Gastrocnemius medialis (tissue), 4 donors: ENCODE results near the gene GSTM4. TPM values are rescaled to one million over a fixed set of nuclear protein-coding genes. Genes with fewer than 3 reads are reported as not detected.

Source experiments
- ATAC-seq, 2 donors: fragments of 150-250 bp; one replicate each; pipeline ENCODE4 v1.9.1; 2016
- DNase-seq, 2 donors: peaks; one replicate each; pipeline ENCODE4 v3.0.0-alpha.2; 2019
- H3K27ac ChIP-seq, 4 donors: fragments of 200-600 bp; sonication (generic); 1 replicate in 1 of 4; 2 replicates in 3 of 4; pipeline ENCODE4 v1.5.1; 2016 to 2018; ENCODE audit warnings: mild to moderate bottlenecking in 2 of 4, moderate library complexity in 1 of 4
- H3K27me3 ChIP-seq, 3 donors: fragments of 200-600 bp; sonication (generic) in 2 of 3; 1 replicate in 1 of 3; 2 replicates in 2 of 3; pipeline versions ENCODE4 v1.5.1 to v1.6.0; 2016 to 2019; ENCODE audit warnings: mild to moderate bottlenecking in 1 of 3, moderate library complexity in 1 of 3
- H3K36me3 ChIP-seq, 2 donors: fragments of 200-600 bp; sonication (generic) in 1 of 2; one replicate each; pipeline ENCODE4 v1.5.1; 2017 to 2018
- H3K4me1 ChIP-seq, 2 donors: fragments of 200-600 bp; sonication (generic) in 1 of 2; one replicate each; pipeline ENCODE4 v1.5.1; 2016 to 2017; ENCODE audit warnings: mild to moderate bottlenecking in 2 of 2
- H3K4me3 ChIP-seq, 4 donors: fragments of 200-600 bp; sonication (generic) in 3 of 4; 1 replicate in 1 of 4; 2 replicates in 3 of 4; pipeline ENCODE4 v1.5.1; 2016 to 2019; ENCODE audit warnings: mild to moderate bottlenecking in 2 of 4
- H3K9me3 ChIP-seq, 3 donors: fragments of 200-600 bp; sonication (generic) in 2 of 3; 1 replicate in 1 of 3; 2 replicates in 2 of 3; pipeline ENCODE4 v1.5.1; 2016 to 2019
- POLR2A ChIP-seq, 2 donors: fragments of 450-650 bp; IDR thresholded peaks; one replicate each; pipeline ENCODE4 v1.6.1; 2017; ENCODE audit warnings: antibody characterized with exemption in 2 of 2, mild to moderate bottlenecking in 2 of 2, moderate library complexity in 2 of 2
- in situ Hi-C, 4 donors: fragments of 200-750 bp; cut with MboI; loops; one replicate each; pipeline versions ENCODE4 v1.15.0 to v1.8.0; 2017; ENCODE audit warnings: low sequenced_read_pairs in 4 of 4
- intact Hi-C: fragments of 100-400 bp; cut with DNase I; formaldehyde crosslinking; loops from one replicate; pipeline ENCODE4 v1.15.1; 2023; ENCODE audit warnings: low total_unique reads
- total RNA-seq, 4 donors: library from RNA; depleted of rRNA; stranded (reverse); fragments of >200 nt; gene quantifications; one replicate each; pipeline versions ENCODE4 v1.1.0 to v1.2.3, GENCODE V29; 2016
- TF ChIP-seq, protein P1 (sequence below), 5 experiments: fragments of 450-650 bp in 3 of 5; fragments of 200-600 bp in 2 of 5; sonication (generic) in 2 of 5; IDR thresholded peaks in 4 of 5; conservative IDR thresholded peaks in 1 of 5; 1 replicate in 4 of 5; 2 replicates in 1 of 5; pipeline ENCODE4 v1.5.1; 2016 to 2019; ENCODE audit warnings: antibody characterized with exemption in 5 of 5, mild to moderate bottlenecking in 3 of 5, moderate library complexity in 3 of 5

The GSTM4 gene
- total RNA-seq, 4 donors from 2014 or later, result 18.1 to 28.9 (median 25.0) TPM

DNA sequence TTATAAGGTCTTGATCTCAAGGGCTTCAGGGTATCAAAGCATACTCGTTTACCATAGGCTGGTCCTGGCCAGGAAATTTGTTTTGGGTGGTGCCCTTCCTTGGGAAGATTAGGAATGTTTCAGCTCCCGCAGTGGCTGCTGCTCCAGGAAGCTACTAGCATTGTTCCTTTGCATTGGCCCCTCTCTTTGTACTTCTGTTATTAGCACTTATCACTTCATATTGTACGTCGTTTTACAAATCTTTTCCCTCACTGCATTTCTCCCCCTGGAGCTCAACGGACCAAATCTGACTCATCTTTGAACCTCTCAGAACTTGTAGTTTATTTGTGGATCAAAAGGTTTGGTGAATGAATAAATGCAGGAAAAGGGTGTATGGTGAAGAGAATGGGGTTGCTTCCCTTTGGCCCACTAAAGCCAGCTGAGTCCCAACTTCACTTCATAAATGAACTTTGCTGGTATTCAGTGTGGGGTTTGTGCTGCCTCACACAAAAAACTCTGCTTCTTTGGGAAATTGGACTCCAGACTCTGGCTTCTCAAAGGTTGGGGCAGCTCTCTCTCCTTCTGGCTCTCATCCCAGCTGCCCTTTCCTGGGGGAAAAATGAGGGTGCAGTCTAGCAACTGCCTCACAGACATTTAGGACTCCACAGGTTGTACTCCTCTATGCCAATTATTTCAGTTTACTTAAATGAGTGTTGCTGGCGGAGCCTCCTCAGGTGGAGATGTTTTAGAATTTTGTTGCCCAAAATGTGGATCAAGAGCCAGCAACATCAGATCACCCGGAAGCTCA is 42.3 kb upstream of the GSTM4 start:
- H3K4me1 ChIP-seq, result peaks cover 0 to under 1% of the 10 kb centered on the region in 2 donors
- no peak overlapping the region for H3K27ac ChIP-seq

DNA sequence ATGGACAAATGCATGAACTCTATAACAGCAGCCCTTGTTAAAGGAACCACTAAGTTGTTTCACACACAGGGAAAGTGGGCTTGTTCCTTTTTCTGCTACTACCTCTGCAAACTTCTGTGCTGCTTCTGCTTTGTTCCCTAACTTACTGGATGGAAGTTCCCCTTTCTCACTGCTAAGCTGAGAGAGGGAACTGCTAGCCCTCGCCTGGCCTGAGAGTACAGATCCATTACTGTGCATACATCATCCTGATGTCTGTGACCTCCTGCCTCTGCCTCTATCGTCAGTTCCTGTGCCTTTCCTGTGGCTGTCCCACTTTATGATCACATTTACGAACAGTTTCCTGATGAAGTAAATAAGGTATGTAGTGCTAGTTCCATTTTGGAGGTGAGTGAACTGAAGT is 40.0 kb upstream of the GSTM4 start:
- Histone ChIP-seq H3K36me3 (no peaks in the 10 kb centered on the region), H3K4me3 (no peak overlapping the region), H3K9me3 (no peaks in the 10 kb centered on the region), H3K27me3 (peaks cover 0 to 4% (median 3%) of the 10 kb centered on the region in 3 donors), H3K27ac (no peak overlapping the region), H3K4me1 (peaks cover 4 to 17% of the 10 kb centered on the region in 2 donors)
- TF ChIP-seq POLR2A (IDR thresholded peaks at IDR 0.05), result no peak
- DNase-seq (no peak), ATAC-seq (no peak)
- intact Hi-C loops (loop anchor here (5.0 kb wide), 1 partner anchor 124 kb away; the partner anchor contains the start of gene CYB561D1), in situ Hi-C loops (no loop called here)

More for the DNA sequence above, 42.3 kb upstream of the GSTM4 start:
- no peak for TF ChIP-seq POLR2A (IDR thresholded peaks at IDR 0.05)
- TF ChIP-seq, protein P1, sequence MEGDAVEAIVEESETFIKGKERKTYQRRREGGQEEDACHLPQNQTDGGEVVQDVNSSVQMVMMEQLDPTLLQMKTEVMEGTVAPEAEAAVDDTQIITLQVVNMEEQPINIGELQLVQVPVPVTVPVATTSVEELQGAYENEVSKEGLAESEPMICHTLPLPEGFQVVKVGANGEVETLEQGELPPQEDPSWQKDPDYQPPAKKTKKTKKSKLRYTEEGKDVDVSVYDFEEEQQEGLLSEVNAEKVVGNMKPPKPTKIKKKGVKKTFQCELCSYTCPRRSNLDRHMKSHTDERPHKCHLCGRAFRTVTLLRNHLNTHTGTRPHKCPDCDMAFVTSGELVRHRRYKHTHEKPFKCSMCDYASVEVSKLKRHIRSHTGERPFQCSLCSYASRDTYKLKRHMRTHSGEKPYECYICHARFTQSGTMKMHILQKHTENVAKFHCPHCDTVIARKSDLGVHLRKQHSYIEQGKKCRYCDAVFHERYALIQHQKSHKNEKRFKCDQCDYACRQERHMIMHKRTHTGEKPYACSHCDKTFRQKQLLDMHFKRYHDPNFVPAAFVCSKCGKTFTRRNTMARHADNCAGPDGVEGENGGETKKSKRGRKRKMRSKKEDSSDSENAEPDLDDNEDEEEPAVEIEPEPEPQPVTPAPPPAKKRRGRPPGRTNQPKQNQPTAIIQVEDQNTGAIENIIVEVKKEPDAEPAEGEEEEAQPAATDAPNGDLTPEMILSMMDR (IDR thresholded peaks at IDR 0.05 in 4 of 5, conservative IDR thresholded peaks at IDR 0.05 in 1 of 5), result no peak
- ATAC-seq, result no peak
- in situ Hi-C loops (no loop called here), intact Hi-C loops (no loop called here)
- Histone ChIP-seq H3K4me3 (no peak overlapping the region), H3K27me3 (peaks cover 0 to 3% (median 0%) of the 10 kb centered on the region in 3 donors), H3K9me3 (no peaks in the 10 kb centered on the region), H3K36me3 (no peaks in the 10 kb centered on the region)
- no peak for DNase-seq

DNA sequence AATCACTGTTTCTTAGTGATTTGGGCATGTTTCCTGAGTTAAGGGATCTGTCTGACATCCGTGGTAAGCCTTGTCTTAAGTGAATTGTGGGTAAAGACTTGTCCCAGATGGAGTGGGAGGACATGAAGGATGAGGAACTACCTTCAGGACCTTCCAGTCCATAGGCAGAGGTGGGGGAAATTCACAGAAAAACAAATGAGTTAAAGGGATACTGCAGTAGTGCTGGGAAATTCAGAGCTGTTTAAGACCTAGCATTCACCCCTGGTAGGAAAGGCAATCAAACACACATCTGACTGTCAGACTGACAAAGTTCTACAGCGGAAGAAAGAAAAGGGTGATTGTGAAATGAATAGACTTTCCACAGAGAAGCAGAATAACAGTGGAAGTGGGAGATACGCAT is 39.5 kb upstream of the GSTM4 start:
- ATAC-seq, result no peak
- intact Hi-C loops (loop anchor here (5.0 kb wide), 1 partner anchor 124 kb away; the partner anchor contains the start of gene CYB561D1), in situ Hi-C loops (no loop called here)
- H3K4me3 ChIP-seq, result no peak overlapping the region
- H3K27me3 ChIP-seq, result peaks cover 0 to 4% (median 3%) of the 10 kb centered on the region in 3 donors
- no peaks in the 10 kb centered on the region for H3K36me3 ChIP-seq
- H3K4me1 ChIP-seq, result peaks cover 4 to 18% of the 10 kb centered on the region in 2 donors
- DNase-seq, result no peak
- TF ChIP-seq, protein P1 (IDR thresholded peaks at IDR 0.05 in 4 of 5, conservative IDR thresholded peaks at IDR 0.05 in 1 of 5), result no peak
- no peak for TF ChIP-seq POLR2A (IDR thresholded peaks at IDR 0.05)
- H3K9me3 ChIP-seq, result no peaks in the 10 kb centered on the region
- H3K27ac ChIP-seq, result no peak overlapping the region

DNA sequence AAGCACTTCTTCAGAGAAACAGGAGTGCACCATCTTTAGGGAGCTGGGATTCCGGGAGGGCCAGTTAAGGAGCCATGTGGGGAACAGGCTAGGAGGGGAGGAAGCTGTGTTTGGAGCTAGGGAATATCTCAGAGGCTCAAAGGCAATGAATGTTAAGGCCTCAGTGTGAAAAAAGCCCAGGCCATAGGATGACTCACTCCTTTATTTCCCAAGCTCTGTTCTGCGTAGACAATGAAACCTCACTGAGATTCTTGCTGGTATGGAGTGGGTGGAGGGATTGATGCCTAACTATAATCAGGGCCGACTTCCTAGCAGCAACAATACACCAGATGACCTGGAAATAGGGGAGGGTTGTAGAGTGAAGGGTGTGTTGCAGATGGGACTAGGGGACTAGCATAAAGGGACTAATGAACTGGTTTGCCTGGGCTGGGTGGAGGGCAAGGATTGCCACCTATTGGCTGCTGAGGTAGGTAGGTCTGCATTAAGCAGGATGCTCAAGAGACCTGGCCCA is 38.6 kb upstream of the GSTM4 start:
- Histone ChIP-seq H3K27ac (no peak overlapping the region), H3K9me3 (no peaks in the 10 kb centered on the region), H3K27me3 (peaks cover 0 to 4% (median 0%) of the 10 kb centered on the region in 3 donors), H3K36me3 (no peaks in the 10 kb centered on the region), H3K4me3 (no peak overlapping the region), H3K4me1 (peaks cover 4 to 21% of the 10 kb centered on the region in 2 donors)
- ATAC-seq, result no peak
- in situ Hi-C loops, result no loop called here
- no peak for DNase-seq
- TF ChIP-seq, protein P1 (IDR thresholded peaks at IDR 0.05 in 4 of 5, conservative IDR thresholded peaks at IDR 0.05 in 1 of 5), result no peak
- TF ChIP-seq POLR2A (IDR thresholded peaks at IDR 0.05), result no peak
- intact Hi-C loops, result loop anchor here (5.0 kb wide), 1 partner anchor 125 kb away; the partner anchor contains the start of gene CYB561D1
